NCI-H2196 treated with DMSO at 0.1 percent for 48 hours (cell line): Measurements from ENCODE around the gene CTPS2.

ENCODE experiments used
- DNase-seq: peaks from one replicate; lab custom pipeline; 2025; ENCODE audit not compliant: unreplicated experiment; lab: John Stamatoyannopoulos, UW

Gene CTPS2

GRCh38 chrX:16714504-16714903 is 2.0 kb upstream of the CTPS2 start:
- no peak for DNase-seq

- no peak for DNase-seq
Observed at GRCh38 chrX:16711893-16712547, 449 bp downstream of the CTPS2 start.

- no peak for DNase-seq
Observed at GRCh38 chrX:16711219-16711811, 1.2 kb downstream of the CTPS2 start.

GRCh38 chrX:16708016-16708415 is 4.5 kb downstream of the CTPS2 start:
- no peak for DNase-seq

GRCh38 chrX:16705370-16705769 is 7.1 kb downstream of the CTPS2 start:
- DNase-seq = no peak

- no peak for DNase-seq
Observed at GRCh38 chrX:16702700-16703599, 9.5 kb downstream of the CTPS2 start.

- DNase-seq = no peak
Observed at GRCh38 chrX:16700734-16701133, 11.7 kb downstream of the CTPS2 start.

- no peak for DNase-seq
Observed at GRCh38 chrX:16699389-16699788, 13.1 kb downstream of the CTPS2 start.

GRCh38 chrX:16696956-16697355 is 15.5 kb downstream of the CTPS2 start:
- no peak for DNase-seq

- no peak for DNase-seq
Observed at GRCh38 chrX:16695079-16695676, 17.3 kb downstream of the CTPS2 start.

- no peak for DNase-seq
Observed at GRCh38 chrX:16687514-16687913, 25.0 kb downstream of the CTPS2 start.

- DNase-seq = no peak
Observed at GRCh38 chrX:16683007-16683664, 29.3 kb downstream of the CTPS2 start.

GRCh38 chrX:16678689-16679088 is 33.8 kb downstream of the CTPS2 start:
- DNase-seq = no peak

GRCh38 chrX:16671005-16671404 is 41.5 kb downstream of the CTPS2 start:
- peak; percentile 4 for DNase-seq

GRCh38 chrX:16666541-16666940 is 45.9 kb downstream of the CTPS2 start:
- DNase-seq = no peak

GRCh38 chrX:16665089-16665488 is 47.4 kb downstream of the CTPS2 start:
- no peak for DNase-seq

GRCh38 chrX:16664626-16665025 is 47.8 kb downstream of the CTPS2 start:
- DNase-seq = no peak

GRCh38 chrX:16664074-16664473 is 48.4 kb downstream of the CTPS2 start:
- no peak for DNase-seq

- DNase-seq = no peak
Observed at GRCh38 chrX:16662402-16662801, 50.1 kb downstream of the CTPS2 start.

GRCh38 chrX:16661495-16661894 is 51.0 kb downstream of the CTPS2 start:
- no peak for DNase-seq

- no peak for DNase-seq
Observed at GRCh38 chrX:16659321-16659720, 53.1 kb downstream of the CTPS2 start.
